Muscle layer of duodenum (tissue), 2 donors: ENCODE data around the gene STEAP3.

Source experiments
- H3K27ac ChIP-seq: one replicate; pipeline ENCODE4 v1.7.0; 2013; ENCODE audit warnings: mild to moderate bottlenecking, low read length
- H3K27me3 ChIP-seq: one replicate; pipeline ENCODE4 v1.7.0; 2013; ENCODE audit warnings: low read depth, mild to moderate bottlenecking, control low read depth, low read length
- H3K36me3 ChIP-seq, 2 donors: one replicate each; pipeline ENCODE4 v1.7.0; 2013; ENCODE audit warnings: low read length in 2 of 2, control low read depth in 1 of 2, mild to moderate bottlenecking in 1 of 2; ENCODE audit not compliant: insufficient read depth in 2 of 2, control insufficient read depth in 1 of 2
- H3K4me1 ChIP-seq, 2 donors: one replicate each; pipeline ENCODE4 v1.7.0; 2013; ENCODE audit warnings: low read length in 2 of 2, mild to moderate bottlenecking in 2 of 2, control low read depth in 1 of 2, moderate library complexity in 1 of 2; ENCODE audit not compliant: insufficient read depth in 2 of 2, control insufficient read depth in 1 of 2
- H3K4me3 ChIP-seq, 2 donors: one replicate each; pipeline ENCODE4 v1.7.0; 2013; ENCODE audit warnings: low read length in 2 of 2, low read depth in 1 of 2, mild to moderate bottlenecking in 1 of 2
- H3K9me3 ChIP-seq, 2 donors: one replicate each; pipeline ENCODE4 v1.7.0; 2013; ENCODE audit warnings: low read length in 2 of 2, control low read depth in 1 of 2, mild to moderate bottlenecking in 1 of 2; ENCODE audit not compliant: control insufficient read depth in 1 of 2
- donor health status: healthy.

The STEAP3 gene

GRCh38 chr2:119251652-119252051 is 28.0 kb downstream of the STEAP3 start:
- H3K9me3 ChIP-seq = no peaks in the 10 kb centered on the region
- H3K36me3 ChIP-seq = peaks cover 0 to 9% of the 10 kb centered on the region in 2 donors
- no peak overlapping the region for H3K4me3 ChIP-seq
- H3K4me1 ChIP-seq = no peaks in the 10 kb centered on the region
- H3K27me3 ChIP-seq = no peaks in the 10 kb centered on the region
- no peak overlapping the region for H3K27ac ChIP-seq

GRCh38 chr2:119252186-119253113 is 28.8 kb downstream of the STEAP3 start:
- H3K9me3 ChIP-seq = no peaks in the 10 kb centered on the region
- H3K36me3 ChIP-seq = peaks cover 0 to 8% of the 10 kb centered on the region in 2 donors
- no peaks in the 10 kb centered on the region for H3K27me3 ChIP-seq
- H3K27ac ChIP-seq = no peak overlapping the region
- H3K4me3 ChIP-seq = no peak overlapping the region
- no peaks in the 10 kb centered on the region for H3K4me1 ChIP-seq

GRCh38 chr2:119253114-119253702 is 29.6 kb downstream of the STEAP3 start:
- no peaks in the 10 kb centered on the region for H3K9me3 ChIP-seq
- H3K27me3 ChIP-seq = no peaks in the 10 kb centered on the region
- H3K4me1 ChIP-seq = no peaks in the 10 kb centered on the region
- H3K4me3 ChIP-seq = no peak overlapping the region
- H3K27ac ChIP-seq = no peak overlapping the region
- H3K36me3 ChIP-seq = peaks cover 0 to 8% of the 10 kb centered on the region in 2 donors

GRCh38 chr2:119253760-119254600 is 30.3 kb downstream of the STEAP3 start:
- no peak overlapping the region for H3K27ac ChIP-seq
- H3K4me1 ChIP-seq = no peaks in the 10 kb centered on the region
- no peaks in the 10 kb centered on the region for H3K27me3 ChIP-seq
- peaks cover 0 to 8% of the 10 kb centered on the region in 2 donors for H3K36me3 ChIP-seq
- H3K4me3 ChIP-seq = no peak overlapping the region
- H3K9me3 ChIP-seq = no peaks in the 10 kb centered on the region

GRCh38 chr2:119254601-119255080 is 31.0 kb downstream of the STEAP3 start:
- Histone ChIP-seq H3K9me3 (no peaks in the 10 kb centered on the region), H3K4me1 (no peaks in the 10 kb centered on the region), H3K4me3 (no peak overlapping the region), H3K27me3 (no peaks in the 10 kb centered on the region), H3K27ac (no peak overlapping the region), H3K36me3 (peaks cover 0 to 8% of the 10 kb centered on the region in 2 donors)

- Histone ChIP-seq H3K36me3 (peaks cover 0 to 8% of the 10 kb centered on the region in 2 donors), H3K27me3 (no peaks in the 10 kb centered on the region), H3K27ac (no peak overlapping the region)
These were observed 32.3 kb downstream of the STEAP3 start for GRCh38 chr2:119255760-119256581.

GRCh38 chr2:119256582-119256921 is 32.9 kb downstream of the STEAP3 start:
- Histone ChIP-seq H3K9me3 (no peaks in the 10 kb centered on the region), H3K36me3 (peaks cover 0 to 8% of the 10 kb centered on the region in 2 donors), H3K27me3 (no peaks in the 10 kb centered on the region), H3K27ac (no peak overlapping the region), H3K4me1 (no peaks in the 10 kb centered on the region), H3K4me3 (no peak overlapping the region)

More at GRCh38 chr2:119255760-119256581, 32.3 kb downstream of the STEAP3 start:
- H3K4me1 ChIP-seq = no peaks in the 10 kb centered on the region
- no peak overlapping the region for H3K4me3 ChIP-seq
- no peaks in the 10 kb centered on the region for H3K9me3 ChIP-seq

GRCh38 chr2:119257198-119257597 is 33.6 kb downstream of the STEAP3 start:
- H3K27ac ChIP-seq = no peak overlapping the region
- H3K36me3 ChIP-seq = peaks cover 0 to 8% of the 10 kb centered on the region in 2 donors

GRCh38 chr2:119259296-119259860 is 35.7 kb downstream of the STEAP3 start:
- H3K4me1 ChIP-seq = no peaks in the 10 kb centered on the region
- no peaks in the 10 kb centered on the region for H3K27me3 ChIP-seq
- H3K36me3 ChIP-seq = no peaks in the 10 kb centered on the region
- no peaks in the 10 kb centered on the region for H3K9me3 ChIP-seq
- no peak overlapping the region for H3K4me3 ChIP-seq
- H3K27ac ChIP-seq = no peak overlapping the region

More at GRCh38 chr2:119257198-119257597, 33.6 kb downstream of the STEAP3 start:
- Histone ChIP-seq H3K4me3 (no peak overlapping the region), H3K27me3 (no peaks in the 10 kb centered on the region), H3K9me3 (no peaks in the 10 kb centered on the region), H3K4me1 (no peaks in the 10 kb centered on the region)
